Measurements from ENCODE around the gene TOPBP1.

DNA sequence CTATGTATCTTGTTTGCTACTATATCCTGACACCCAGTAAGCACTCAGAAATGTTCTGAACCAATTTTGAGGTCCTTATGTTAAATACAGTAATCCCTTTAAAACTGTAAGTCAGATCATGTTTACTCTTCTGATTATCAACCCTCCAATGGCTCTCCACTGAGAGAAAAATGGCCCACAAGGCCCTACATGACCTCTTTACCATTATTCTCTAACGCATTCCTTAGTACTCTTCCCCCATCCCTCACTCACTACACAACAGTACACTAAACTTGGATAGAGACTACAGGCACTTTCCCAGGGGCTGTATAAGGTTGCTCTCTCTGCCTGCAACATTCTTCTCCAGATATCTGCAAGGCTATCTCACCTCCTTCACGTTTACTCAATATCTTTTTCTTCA is 1.9 kb downstream of the TOPBP1 start:
- TF ChIP-seq POLR2A (IDR thresholded peaks at IDR 0.05): no peak
- TF ChIP-seq, protein P1, sequence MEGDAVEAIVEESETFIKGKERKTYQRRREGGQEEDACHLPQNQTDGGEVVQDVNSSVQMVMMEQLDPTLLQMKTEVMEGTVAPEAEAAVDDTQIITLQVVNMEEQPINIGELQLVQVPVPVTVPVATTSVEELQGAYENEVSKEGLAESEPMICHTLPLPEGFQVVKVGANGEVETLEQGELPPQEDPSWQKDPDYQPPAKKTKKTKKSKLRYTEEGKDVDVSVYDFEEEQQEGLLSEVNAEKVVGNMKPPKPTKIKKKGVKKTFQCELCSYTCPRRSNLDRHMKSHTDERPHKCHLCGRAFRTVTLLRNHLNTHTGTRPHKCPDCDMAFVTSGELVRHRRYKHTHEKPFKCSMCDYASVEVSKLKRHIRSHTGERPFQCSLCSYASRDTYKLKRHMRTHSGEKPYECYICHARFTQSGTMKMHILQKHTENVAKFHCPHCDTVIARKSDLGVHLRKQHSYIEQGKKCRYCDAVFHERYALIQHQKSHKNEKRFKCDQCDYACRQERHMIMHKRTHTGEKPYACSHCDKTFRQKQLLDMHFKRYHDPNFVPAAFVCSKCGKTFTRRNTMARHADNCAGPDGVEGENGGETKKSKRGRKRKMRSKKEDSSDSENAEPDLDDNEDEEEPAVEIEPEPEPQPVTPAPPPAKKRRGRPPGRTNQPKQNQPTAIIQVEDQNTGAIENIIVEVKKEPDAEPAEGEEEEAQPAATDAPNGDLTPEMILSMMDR (IDR thresholded peaks at IDR 0.05): no peak

All from lower leg skin (tissue), 3 donors.